GM23338 (cell line): ENCODE measurements around the gene KLHDC8A. TPM values are rescaled to one million over a fixed set of nuclear protein-coding genes. Genes with fewer than 3 reads are reported as not detected.

Experiments used
- ATAC-seq: fragments of 200-7000 bp; cut with Tn5 transposase; 3 replicates; pipeline ENCODE4 v1.9.1; 2020
- DNase-seq: peaks from one replicate; pipeline ENCODE4 v3.0.0-alpha.2; 2015; ENCODE audit warnings: low spot score
- H2AFZ ChIP-seq: fragments of 200-600 bp; sonication (generic); 2 replicates; pipeline ENCODE4 v1.8.0; 2016; ENCODE audit warnings: antibody characterized with exemption, mild to moderate bottlenecking, moderate library complexity
- H3F3A ChIP-seq: fragments of 200-600 bp; sonication (generic); replicated peaks from 2 replicates; pipeline ENCODE4 v1.8.0; 2017; ENCODE audit warnings: antibody characterized with exemption, mixed run types, low read depth
- H3K27ac ChIP-seq: fragments of 200-600 bp; sonication (generic); 2 replicates; pipeline ENCODE4 v1.6.1; 2016; ENCODE audit warnings: low read depth
- H3K27me3 ChIP-seq: fragments of 200-600 bp; sonication (generic); 2 replicates; pipeline ENCODE4 v1.8.0; 2016; ENCODE audit warnings: mild to moderate bottlenecking, mixed run types, moderate library complexity; ENCODE audit not compliant: insufficient read depth
- H3K36me3 ChIP-seq: fragments of 200-600 bp; sonication (generic); 2 replicates; pipeline ENCODE4 v1.8.0; 2016; ENCODE audit warnings: mild to moderate bottlenecking; ENCODE audit not compliant: insufficient read depth
- H3K4me1 ChIP-seq: fragments of 200-600 bp; sonication (generic); 2 replicates; pipeline ENCODE4 v1.8.0; 2016; ENCODE audit warnings: mild to moderate bottlenecking, moderate library complexity; ENCODE audit not compliant: insufficient read depth
- H3K4me2 ChIP-seq: fragments of 200-600 bp; sonication (generic); 2 replicates; pipeline ENCODE4 v1.7.1; 2017; ENCODE audit warnings: mixed run types
- H3K4me3 ChIP-seq: fragments of 200-600 bp; sonication (generic); 2 replicates; pipeline ENCODE4 v1.6.1; 2016; ENCODE audit warnings: mixed run types
- H3K79me2 ChIP-seq: fragments of 200-600 bp; sonication (generic); replicated peaks from 2 replicates; pipeline ENCODE4 v1.8.0; 2017; ENCODE audit warnings: mild to moderate bottlenecking; ENCODE audit not compliant: insufficient read depth
- H3K9me2 ChIP-seq: fragments of 200-600 bp; sonication (generic); 2 replicates; pipeline ENCODE4 v1.8.0; 2017; ENCODE audit not compliant: insufficient read depth
- H4K20me1 ChIP-seq: fragments of 200-600 bp; sonication (generic); replicated peaks from 2 replicates; pipeline ENCODE4 v1.8.0; 2017; ENCODE audit warnings: mild to moderate bottlenecking; ENCODE audit not compliant: insufficient read depth
- H3K27ac Mint-ChIP-seq: 2 replicates; pipeline ENCODE4 v1.8.0; 2020; ENCODE audit warnings: inconsistent platforms, mild to moderate bottlenecking, moderate library complexity, mixed read lengths
- H3K27me3 Mint-ChIP-seq: 3 replicates; pipeline ENCODE4 v1.8.0; 2022; ENCODE audit warnings: low read depth, mild to moderate bottlenecking, moderate library complexity, mixed read lengths, inconsistent platforms; ENCODE audit not compliant: insufficient read depth, poor library complexity
- H3K36me3 Mint-ChIP-seq: 3 replicates; pipeline ENCODE4 v1.8.0; 2021; ENCODE audit warnings: low read depth, mild to moderate bottlenecking, inconsistent platforms, moderate library complexity, mixed read lengths
- H3K4me1 Mint-ChIP-seq: 3 replicates; pipeline ENCODE4 v1.8.0; 2020; ENCODE audit warnings: mild to moderate bottlenecking, inconsistent platforms, mixed read lengths
- H3K4me3 Mint-ChIP-seq: 3 replicates; pipeline ENCODE4 v1.8.0; 2021; ENCODE audit warnings: moderate library complexity, mild to moderate bottlenecking, inconsistent platforms, mixed read lengths
- H3K9me3 Mint-ChIP-seq: 3 replicates; pipeline ENCODE4 v1.8.0; 2020; ENCODE audit warnings: moderate library complexity, mild to moderate bottlenecking, inconsistent platforms, mixed read lengths
- CREB1 ChIP-seq: fragments of 250-450 bp; sonication (Bioruptor Pico); IDR thresholded peaks from 2 replicates; pipeline ENCODE4 v1.5.0; 2020; ENCODE audit warnings: low read depth, mild to moderate bottlenecking, moderate library complexity
- EZH2 ChIP-seq: fragments of 200-600 bp; sonication (generic); IDR thresholded peaks from one replicate; pipeline ENCODE4 v1.8.0; 2017; ENCODE audit warnings: antibody characterized with exemption, mild to moderate bottlenecking, low read depth; ENCODE audit not compliant: unreplicated experiment
- EZH2phosphoT487 ChIP-seq: fragments of 200-600 bp; sonication (generic); IDR thresholded peaks from one replicate; pipeline ENCODE4 v1.8.1; 2018; ENCODE audit warnings: antibody characterized with exemption; ENCODE audit not compliant: unreplicated experiment
- JUNB ChIP-seq: IDR thresholded peaks from one replicate; pipeline ENCODE4 v1.6.1; 2016; ENCODE audit warnings: antibody characterized with exemption; ENCODE audit not compliant: unreplicated experiment
- NANOG ChIP-seq: IDR thresholded peaks from 2 replicates; pipeline ENCODE4 v1.6.1; 2016; ENCODE audit warnings: antibody characterized with exemption, borderline replicate concordance
- POLR2AphosphoS5 ChIP-seq: IDR thresholded peaks from 2 replicates; pipeline ENCODE4 v1.6.1; 2016; ENCODE audit warnings: antibody characterized with exemption, low read depth
- STAT1 ChIP-seq: IDR thresholded peaks from one replicate; pipeline ENCODE4 v1.6.1; 2016; ENCODE audit warnings: antibody characterized with exemption; ENCODE audit not compliant: unreplicated experiment
- ZNF114 ChIP-seq: fragments of 250-450 bp; sonication (Bioruptor Pico); IDR thresholded peaks from 2 replicates; pipeline ENCODE4 v1.5.0; 2020; ENCODE audit warnings: mild to moderate bottlenecking, moderate library complexity
- ZNF331 ChIP-seq: fragments of 250-450 bp; sonication (Bioruptor Pico); IDR thresholded peaks from 2 replicates; pipeline ENCODE4 v1.5.0; 2020; ENCODE audit warnings: low read depth, mild to moderate bottlenecking, moderate library complexity
- polyA plus RNA-seq: library from polyadenylated mRNA; unstranded; fragments of >200 nt; fragmentation: Nextera tagmentation; extraction: Ambion mirVana; gene quantifications from 2 replicates; pipeline ENCODE4 v1.2.1, GENCODE V29; 2016
- total RNA-seq: library from RNA; depleted of rRNA; stranded (reverse); fragments of >200 nt; shearing (Covaris generic); gene quantifications from 2 replicates; pipeline ENCODE4 v1.2.3, GENCODE V29; 2014
- TF ChIP-seq, protein P1 (sequence below), 2 experiments: fragments of 200-600 bp in 1 of 2; sonication (generic) in 1 of 2; conservative IDR thresholded peaks; 2 replicates each; pipeline versions ENCODE4 v1.5.1 to v1.6.1; 2016 to 2017; ENCODE audit warnings: antibody characterized with exemption in 2 of 2, low read depth in 2 of 2, mild to moderate bottlenecking in 2 of 2, moderate library complexity in 1 of 2
- TF ChIP-seq, protein P2 (sequence below): IDR thresholded peaks from one replicate; pipeline ENCODE4 v1.6.1; 2018; ENCODE audit warnings: antibody characterized with exemption; ENCODE audit not compliant: unreplicated experiment
- TF ChIP-seq, protein P3 (sequence below): fragments of 250-450 bp; sonication (Bioruptor Pico); IDR thresholded peaks from 2 replicates; pipeline ENCODE4 v1.5.0; 2020; ENCODE audit warnings: mild to moderate bottlenecking, moderate library complexity
- TF ChIP-seq, protein P4 (sequence below): IDR thresholded peaks from 2 replicates; pipeline ENCODE4 v1.6.1; 2016; ENCODE audit warnings: antibody characterized with exemption

KLHDC8A gene
- total and polyA plus RNA-seq, 2 experiments from 2014 or later = 1.7 to 2.8 TPM

DNA sequence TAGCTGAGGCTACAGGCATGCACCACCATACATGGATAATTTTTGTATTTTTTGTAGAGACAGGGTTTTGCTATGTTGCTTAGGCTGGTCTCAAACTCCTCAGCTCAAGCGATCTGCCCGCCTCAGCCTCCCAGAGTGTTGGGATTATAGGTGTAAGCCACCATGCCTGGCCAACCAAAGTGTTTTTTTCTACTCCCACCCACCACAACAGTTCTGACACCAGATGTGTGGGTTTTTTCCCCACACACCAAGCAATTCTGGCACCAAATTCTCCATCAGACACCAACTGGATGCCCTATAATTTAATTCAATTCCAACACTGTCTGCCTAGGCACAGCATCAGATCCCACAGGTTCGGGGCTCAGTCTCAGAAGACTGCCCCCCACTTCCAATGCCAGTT is 20.6 kb upstream of the KLHDC8A start:
- Histone ChIP-seq H4K20me1 (no peaks in the 10 kb centered on the region), H3K27me3 (no peaks in the 10 kb centered on the region), H3K4me2 (no peak overlapping the region), H2AFZ (no peak overlapping the region; the same call in 1 of the 2 replicates), H3F3A (no peaks in the 10 kb centered on the region), H3K79me2 (no peaks in the 10 kb centered on the region), H3K27ac (no peak overlapping the region), H3K36me3 (no peaks in the 10 kb centered on the region), H3K4me1 (peaks cover 41% of the 10 kb centered on the region), H3K9me2 (no peaks in the 10 kb centered on the region), H3K4me3 (no peak overlapping the region)
- Mint-ChIP-seq H3K4me3 (no peak overlapping the region), H3K27ac (no peak overlapping the region), H3K9me3 (no peaks in the 10 kb centered on the region), H3K4me1 (peaks cover 36% of the 10 kb centered on the region), H3K27me3 (peaks cover 10% of the 10 kb centered on the region), H3K36me3 (no peaks in the 10 kb centered on the region)
- no peak for DNase-seq
- ATAC-seq = no peak
- no peak for TF ChIP-seq ZNF114 (CRISPR knock-in tag)
- TF ChIP-seq ZNF331 (CRISPR knock-in tag) = no peak
- no peak for TF ChIP-seq EZH2
- TF ChIP-seq, protein P1, sequence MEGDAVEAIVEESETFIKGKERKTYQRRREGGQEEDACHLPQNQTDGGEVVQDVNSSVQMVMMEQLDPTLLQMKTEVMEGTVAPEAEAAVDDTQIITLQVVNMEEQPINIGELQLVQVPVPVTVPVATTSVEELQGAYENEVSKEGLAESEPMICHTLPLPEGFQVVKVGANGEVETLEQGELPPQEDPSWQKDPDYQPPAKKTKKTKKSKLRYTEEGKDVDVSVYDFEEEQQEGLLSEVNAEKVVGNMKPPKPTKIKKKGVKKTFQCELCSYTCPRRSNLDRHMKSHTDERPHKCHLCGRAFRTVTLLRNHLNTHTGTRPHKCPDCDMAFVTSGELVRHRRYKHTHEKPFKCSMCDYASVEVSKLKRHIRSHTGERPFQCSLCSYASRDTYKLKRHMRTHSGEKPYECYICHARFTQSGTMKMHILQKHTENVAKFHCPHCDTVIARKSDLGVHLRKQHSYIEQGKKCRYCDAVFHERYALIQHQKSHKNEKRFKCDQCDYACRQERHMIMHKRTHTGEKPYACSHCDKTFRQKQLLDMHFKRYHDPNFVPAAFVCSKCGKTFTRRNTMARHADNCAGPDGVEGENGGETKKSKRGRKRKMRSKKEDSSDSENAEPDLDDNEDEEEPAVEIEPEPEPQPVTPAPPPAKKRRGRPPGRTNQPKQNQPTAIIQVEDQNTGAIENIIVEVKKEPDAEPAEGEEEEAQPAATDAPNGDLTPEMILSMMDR (conservative IDR thresholded peaks at IDR 0.05; ENCODE audit: low read depth in 2 of 2) = no peak
- TF ChIP-seq STAT1 = no peak
- TF ChIP-seq, protein P2, sequence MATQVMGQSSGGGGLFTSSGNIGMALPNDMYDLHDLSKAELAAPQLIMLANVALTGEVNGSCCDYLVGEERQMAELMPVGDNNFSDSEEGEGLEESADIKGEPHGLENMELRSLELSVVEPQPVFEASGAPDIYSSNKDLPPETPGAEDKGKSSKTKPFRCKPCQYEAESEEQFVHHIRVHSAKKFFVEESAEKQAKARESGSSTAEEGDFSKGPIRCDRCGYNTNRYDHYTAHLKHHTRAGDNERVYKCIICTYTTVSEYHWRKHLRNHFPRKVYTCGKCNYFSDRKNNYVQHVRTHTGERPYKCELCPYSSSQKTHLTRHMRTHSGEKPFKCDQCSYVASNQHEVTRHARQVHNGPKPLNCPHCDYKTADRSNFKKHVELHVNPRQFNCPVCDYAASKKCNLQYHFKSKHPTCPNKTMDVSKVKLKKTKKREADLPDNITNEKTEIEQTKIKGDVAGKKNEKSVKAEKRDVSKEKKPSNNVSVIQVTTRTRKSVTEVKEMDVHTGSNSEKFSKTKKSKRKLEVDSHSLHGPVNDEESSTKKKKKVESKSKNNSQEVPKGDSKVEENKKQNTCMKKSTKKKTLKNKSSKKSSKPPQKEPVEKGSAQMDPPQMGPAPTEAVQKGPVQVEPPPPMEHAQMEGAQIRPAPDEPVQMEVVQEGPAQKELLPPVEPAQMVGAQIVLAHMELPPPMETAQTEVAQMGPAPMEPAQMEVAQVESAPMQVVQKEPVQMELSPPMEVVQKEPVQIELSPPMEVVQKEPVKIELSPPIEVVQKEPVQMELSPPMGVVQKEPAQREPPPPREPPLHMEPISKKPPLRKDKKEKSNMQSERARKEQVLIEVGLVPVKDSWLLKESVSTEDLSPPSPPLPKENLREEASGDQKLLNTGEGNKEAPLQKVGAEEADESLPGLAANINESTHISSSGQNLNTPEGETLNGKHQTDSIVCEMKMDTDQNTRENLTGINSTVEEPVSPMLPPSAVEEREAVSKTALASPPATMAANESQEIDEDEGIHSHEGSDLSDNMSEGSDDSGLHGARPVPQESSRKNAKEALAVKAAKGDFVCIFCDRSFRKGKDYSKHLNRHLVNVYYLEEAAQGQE = no peak
- no peak for TF ChIP-seq POLR2AphosphoS5
- no peak for TF ChIP-seq CREB1
- no peak for TF ChIP-seq NANOG
- TF ChIP-seq JUNB = no peak
- TF ChIP-seq, protein P3, sequence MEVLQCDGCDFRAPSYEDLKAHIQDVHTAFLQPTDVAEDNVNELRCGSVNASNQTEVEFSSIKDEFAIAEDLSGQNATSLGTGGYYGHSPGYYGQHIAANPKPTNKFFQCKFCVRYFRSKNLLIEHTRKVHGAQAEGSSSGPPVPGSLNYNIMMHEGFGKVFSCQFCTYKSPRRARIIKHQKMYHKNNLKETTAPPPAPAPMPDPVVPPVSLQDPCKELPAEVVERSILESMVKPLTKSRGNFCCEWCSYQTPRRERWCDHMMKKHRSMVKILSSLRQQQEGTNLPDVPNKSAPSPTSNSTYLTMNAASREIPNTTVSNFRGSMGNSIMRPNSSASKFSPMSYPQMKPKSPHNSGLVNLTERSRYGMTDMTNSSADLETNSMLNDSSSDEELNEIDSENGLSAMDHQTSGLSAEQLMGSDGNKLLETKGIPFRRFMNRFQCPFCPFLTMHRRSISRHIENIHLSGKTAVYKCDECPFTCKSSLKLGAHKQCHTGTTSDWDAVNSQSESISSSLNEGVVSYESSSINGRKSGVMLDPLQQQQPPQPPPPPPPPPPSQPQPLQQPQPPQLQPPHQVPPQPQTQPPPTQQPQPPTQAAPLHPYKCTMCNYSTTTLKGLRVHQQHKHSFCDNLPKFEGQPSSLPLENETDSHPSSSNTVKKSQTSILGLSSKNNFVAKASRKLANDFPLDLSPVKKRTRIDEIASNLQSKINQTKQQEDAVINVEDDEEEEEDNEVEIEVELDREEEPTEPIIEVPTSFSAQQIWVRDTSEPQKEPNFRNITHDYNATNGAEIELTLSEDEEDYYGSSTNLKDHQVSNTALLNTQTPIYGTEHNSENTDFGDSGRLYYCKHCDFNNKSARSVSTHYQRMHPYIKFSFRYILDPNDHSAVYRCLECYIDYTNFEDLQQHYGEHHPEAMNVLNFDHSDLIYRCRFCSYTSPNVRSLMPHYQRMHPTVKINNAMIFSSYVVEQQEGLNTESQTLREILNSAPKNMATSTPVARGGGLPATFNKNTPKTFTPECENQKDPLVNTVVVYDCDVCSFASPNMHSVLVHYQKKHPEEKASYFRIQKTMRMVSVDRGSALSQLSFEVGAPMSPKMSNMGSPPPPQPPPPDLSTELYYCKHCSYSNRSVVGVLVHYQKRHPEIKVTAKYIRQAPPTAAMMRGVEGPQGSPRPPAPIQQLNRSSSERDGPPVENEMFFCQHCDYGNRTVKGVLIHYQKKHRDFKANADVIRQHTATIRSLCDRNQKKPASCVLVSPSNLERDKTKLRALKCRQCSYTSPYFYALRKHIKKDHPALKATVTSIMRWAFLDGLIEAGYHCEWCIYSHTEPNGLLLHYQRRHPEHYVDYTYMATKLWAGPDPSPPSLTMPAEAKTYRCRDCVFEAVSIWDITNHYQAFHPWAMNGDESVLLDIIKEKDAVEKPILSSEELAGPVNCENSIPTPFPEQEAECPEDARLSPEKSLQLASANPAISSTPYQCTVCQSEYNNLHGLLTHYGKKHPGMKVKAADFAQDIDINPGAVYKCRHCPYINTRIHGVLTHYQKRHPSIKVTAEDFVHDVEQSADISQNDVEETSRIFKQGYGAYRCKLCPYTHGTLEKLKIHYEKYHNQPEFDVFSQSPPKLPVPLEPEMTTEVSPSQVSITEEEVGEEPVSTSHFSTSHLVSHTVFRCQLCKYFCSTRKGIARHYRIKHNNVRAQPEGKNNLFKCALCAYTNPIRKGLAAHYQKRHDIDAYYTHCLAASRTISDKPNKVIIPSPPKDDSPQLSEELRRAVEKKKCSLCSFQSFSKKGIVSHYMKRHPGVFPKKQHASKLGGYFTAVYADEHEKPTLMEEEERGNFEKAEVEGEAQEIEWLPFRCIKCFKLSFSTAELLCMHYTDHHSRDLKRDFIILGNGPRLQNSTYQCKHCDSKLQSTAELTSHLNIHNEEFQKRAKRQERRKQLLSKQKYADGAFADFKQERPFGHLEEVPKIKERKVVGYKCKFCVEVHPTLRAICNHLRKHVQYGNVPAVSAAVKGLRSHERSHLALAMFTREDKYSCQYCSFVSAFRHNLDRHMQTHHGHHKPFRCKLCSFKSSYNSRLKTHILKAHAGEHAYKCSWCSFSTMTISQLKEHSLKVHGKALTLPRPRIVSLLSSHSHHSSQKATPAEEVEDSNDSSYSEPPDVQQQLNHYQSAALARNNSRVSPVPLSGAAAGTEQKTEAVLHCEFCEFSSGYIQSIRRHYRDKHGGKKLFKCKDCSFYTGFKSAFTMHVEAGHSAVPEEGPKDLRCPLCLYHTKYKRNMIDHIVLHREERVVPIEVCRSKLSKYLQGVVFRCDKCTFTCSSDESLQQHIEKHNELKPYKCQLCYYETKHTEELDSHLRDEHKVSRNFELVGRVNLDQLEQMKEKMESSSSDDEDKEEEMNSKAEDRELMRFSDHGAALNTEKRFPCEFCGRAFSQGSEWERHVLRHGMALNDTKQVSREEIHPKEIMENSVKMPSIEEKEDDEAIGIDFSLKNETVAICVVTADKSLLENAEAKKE (CRISPR knock-in tag) = no peak
- TF ChIP-seq, protein P4, sequence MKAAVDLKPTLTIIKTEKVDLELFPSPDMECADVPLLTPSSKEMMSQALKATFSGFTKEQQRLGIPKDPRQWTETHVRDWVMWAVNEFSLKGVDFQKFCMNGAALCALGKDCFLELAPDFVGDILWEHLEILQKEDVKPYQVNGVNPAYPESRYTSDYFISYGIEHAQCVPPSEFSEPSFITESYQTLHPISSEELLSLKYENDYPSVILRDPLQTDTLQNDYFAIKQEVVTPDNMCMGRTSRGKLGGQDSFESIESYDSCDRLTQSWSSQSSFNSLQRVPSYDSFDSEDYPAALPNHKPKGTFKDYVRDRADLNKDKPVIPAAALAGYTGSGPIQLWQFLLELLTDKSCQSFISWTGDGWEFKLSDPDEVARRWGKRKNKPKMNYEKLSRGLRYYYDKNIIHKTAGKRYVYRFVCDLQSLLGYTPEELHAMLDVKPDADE = no peak
- no peak for TF ChIP-seq EZH2phosphoT487
